NCI-H345 (cell line): ENCODE measurements around the gene PPP3CA.

ENCODE experiments used
- DNase-seq: peaks from one replicate; lab custom pipeline; 2025; lab: John Stamatoyannopoulos, UW

PPP3CA gene

DNA sequence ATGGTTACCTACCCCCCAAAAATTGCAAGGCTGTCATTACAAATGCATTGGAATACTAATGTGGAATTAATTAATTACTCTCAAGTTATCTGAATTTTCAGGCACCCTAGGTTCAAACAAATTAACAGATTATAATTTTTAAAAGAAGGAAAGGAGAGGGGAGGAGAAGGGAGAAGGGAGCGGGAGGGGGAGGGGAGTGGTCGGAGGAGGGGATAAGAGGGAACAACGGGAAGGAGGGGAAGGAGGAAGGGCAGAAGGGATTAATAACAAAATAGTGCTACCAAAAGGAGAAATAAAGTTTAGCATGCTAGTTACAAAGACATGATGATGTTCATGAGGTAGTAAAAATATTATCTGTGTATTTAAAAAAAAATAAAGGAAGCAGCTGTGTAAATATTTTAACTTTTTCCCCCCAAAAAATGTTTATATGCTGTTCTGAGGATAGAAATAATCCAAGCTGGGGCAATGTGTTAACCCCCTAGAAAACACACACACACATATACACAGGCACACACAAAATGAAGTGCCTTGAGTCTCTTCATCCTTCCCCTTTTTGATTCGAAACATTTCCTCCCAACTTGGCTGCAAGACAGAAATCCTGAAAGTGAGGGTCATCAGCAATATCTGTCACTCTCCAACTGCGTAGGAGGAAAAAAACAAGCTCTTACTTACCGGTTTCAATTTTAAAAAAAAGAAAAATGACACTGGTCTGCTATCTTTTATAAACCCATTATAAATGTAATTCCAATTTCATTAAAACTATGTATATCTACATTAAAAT lies 58.8 kb downstream of the PPP3CA start:
- no peak for DNase-seq

DNA sequence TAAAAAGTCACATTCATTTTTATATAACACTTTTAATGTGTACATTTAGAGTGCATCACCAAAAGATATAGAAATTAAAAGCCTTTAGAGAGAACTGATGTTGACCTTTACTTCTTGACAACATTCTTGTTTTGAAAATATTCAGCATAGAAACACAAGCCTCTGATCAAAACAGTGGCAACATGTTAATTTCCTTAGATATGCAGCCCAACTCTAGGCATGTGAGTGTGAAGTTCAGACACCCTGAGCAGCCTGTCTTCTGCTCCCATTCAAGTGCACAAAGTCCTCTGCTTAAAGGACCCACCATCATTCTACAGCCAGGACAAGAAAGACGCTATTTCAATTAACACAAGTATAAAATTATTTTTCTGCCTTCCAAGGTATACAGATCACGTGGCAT lies 60.0 kb downstream of the PPP3CA start:
- DNase-seq, result no peak

DNA sequence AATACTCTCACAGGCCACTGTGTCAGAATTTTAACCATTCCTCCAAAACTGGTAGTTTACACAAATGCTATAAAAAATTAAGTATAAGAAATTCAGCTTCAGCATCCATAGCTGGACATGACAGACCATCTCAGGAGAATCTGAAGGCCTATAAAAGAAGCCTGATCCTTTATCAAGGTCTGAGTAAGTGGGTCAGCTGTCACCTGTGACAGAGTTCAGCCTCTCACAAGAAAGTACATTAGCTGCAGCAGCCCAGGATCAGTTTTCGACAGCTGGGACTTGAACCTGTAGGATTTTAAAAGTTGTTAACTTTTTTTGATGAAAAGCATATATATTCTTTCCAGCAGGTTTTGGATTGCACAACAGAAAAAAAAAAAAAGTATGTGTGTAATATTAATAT lies 60.7 kb downstream of the PPP3CA start:
- no peak for DNase-seq

DNA sequence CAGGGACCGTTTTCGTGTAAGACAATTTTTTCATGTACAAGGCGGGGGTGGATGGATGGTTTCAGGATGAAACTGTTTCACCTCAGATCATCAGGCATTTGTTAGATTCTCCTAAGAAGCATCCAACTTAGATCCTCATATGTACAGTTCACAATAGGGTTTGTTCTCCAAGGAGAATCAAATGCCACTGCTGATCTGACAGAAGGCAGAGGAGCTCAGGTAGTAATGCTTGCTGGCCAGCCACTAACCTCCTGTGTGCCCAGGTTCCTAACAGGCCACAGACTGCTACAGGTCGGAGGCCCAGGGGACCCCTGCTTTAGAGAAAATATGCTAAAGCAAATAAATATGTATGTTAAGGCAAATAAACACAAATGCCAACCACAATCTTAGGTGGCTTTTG lies 61.3 kb downstream of the PPP3CA start:
- no peak for DNase-seq

DNA sequence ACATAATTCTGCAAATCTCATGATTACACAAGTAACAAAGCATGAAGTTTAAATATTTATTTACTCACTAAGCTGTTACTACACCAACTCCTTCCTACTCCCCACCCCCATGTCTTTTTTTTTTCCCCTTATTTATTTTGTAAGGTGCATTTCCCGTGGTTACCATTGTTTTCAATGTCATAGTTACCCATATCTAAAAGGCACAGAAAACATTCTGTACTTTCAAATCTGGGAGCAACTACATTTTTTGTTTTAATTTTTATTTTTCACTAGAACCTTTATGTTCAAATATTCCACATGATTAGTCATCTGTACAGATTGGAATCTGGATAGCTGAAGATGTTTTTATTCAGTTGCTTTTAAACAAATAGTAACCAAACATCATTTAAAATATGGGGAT lies 62.8 kb downstream of the PPP3CA start:
- no peak for DNase-seq

DNA sequence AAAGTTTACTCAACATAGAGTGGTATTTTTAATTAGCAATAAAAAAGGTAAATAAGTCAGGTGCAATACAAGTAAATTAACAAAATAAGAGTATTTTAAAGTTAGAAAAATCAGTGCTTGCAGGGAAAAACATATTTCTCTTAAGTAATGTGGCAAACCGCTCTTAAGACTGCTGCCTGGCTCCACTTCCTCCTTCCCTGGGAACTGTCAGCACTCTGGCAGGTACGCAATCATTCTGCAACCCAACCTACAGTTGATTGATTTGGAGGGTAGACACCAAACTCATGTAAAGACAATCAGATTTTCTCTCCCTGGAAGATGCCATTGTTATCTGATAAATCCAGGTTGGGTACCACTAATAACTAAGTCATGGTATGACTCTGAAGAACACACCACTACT lies 63.9 kb downstream of the PPP3CA start:
- no peak for DNase-seq

DNA sequence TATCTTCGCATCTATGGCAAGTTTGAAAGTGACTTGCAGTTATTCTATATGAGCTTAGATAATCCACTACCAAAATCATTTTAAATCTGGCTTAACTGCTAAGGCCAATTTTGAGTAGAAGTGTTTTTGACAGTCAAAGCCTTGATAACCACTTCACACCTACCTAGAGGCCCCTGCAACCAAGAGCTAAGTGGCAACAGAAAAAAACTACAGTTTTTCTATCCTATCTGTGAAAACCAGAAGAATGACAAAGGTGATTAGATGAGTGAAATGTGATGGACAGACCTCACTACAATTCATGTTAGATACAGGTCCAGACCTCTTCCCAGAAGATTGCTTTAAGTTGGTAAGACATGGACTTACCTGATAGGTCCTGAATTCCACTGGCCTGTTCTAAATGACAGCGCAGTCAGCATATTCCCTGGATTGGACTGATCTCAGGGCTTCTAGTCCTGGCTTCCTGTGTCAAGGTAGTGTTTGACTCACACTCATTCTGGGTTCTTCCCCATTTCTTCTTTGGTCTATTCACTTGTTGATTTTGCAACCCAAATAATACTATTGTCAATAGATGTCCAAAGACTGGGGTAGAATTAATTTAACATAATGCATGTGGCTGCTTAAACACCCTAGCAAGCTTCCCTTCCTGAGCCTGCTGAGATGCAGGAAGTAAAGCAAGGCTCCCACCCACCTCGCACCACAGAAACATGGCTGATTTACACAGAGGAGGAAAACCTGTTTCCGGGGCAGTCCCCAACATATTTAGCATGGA lies 65.1 kb downstream of the PPP3CA start:
- DNase-seq, result no peak

DNA sequence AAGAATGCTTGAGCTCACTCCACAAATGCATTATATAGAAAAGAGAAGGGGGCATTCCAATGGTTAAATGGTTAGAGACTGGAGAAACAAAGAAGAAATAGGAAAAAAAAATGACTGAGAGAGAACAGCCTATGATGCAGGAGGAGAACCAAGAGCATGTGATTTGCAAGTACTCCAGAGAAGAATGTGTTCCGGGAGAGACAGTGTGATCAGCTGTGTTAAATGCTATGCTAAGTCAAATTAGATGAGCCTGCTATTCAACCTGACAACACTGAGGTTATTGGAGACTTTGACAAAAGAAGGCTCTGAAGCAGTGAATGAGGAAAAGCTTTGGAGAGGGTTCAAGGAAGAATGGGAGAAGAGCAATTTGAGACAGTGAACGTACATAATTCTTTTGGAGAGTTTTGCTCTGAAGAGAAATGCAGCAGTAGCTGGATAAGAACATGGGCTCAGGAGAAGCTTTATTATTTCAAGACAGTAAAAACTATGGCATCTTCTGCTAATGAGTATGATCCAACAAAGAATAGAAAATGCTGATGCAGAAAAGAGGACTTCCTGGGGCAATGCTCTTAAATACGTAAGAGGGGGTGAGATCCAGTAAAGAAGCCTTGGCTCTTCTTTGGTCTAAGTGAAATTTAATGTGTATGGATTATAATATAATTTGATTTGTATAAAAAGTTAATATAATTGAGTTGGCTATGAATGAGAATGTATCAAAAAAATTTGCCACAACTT lies 66.3 kb downstream of the PPP3CA start:
- DNase-seq, result no peak

DNA sequence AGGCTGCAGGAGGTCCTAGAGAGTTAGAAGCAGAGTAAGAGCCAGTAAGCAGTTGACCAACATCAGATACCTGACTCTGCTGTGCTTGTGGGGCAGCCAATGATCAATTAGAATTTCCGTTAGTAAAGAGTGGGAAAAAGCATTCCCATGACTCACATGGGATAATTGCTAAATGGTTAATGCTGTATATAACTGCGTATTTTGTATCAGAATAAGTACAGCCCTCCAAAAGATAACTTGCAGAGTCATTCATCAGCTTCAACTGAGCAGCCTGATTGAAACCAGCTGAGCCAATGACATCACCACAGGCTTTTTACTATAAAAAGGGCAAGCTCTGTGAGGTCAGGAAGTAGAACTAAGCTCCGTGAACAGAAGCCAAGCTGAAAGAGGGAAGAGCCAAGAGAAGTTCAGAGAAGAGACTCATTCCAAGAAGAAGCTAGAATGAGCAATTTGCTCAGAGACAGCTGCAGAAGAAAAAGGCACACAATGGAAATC lies 67.9 kb downstream of the PPP3CA start:
- no peak for DNase-seq

DNA sequence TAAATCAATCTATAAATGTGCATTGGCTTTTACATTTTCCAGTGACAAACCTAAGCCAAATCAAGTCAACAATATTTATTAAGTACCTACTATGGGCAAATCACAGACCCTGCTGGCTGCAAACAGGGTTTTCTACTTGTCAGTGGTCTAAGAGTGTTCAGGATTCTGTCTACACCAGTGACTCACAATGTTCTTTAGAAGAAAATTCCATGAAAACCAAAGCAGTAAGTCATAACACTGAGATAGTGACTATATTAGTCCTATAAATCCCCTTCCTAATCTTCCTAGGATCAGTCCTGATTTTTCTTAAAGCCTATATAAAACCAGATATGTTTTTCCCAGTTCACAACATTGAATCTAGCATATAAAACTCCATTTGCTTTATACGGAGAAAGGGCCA lies 69.7 kb downstream of the PPP3CA start:
- DNase-seq, result no peak

DNA sequence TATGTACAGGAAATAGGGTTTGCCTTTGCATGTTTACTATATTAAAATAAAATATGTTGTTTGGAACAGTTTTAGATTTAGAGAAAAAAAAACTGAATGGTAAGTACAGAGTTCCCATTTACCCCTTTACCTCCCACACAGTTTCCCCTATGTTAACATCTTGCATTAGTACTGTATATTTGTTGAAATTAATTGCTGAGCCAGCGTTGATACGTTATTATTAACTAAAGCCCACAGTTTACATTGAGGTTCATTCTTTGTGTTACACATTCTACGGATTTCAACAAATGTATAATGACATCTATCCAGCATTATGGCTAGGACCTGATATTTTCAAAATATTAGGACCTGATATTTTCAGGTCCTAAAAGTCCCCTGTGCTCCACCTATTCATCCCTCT lies 70.7 kb downstream of the PPP3CA start:
- DNase-seq, result no peak

DNA sequence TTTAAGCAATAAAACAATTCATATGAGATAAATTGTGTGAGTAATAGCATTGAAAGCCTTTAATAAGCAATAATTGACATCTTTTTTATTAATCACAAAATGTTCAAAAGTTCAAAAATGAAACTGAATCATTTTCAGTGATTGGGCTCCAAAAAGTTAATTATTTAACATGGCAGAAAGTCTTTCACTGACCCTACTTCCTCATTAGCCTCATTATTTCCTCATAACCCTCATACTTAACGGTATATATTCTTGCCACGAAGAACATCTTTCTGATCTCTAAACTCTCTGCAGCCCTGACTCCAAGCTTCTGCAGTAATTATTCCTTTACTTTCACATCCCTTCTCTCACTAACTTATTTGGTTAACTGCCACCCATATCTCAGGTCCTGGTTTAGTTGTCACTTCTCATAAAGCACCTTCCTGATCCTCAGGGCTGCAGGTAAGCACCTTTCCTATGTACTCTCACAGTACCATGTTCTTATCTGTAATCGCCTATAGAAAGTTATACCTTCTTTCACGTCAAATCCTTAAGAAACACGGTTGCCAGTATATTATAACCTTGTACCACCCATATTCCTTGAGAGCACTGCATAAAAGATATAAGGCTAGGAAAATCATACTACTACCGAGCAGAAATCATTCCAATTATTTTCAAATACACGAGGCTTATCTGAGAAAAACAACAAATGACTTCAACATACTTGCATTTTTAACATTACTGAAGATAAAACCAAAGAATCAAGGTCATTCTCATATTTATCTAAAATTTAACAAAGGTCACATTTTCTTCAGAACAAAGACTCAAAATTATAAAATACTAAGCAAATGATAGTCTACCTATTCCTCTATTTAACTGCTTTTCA lies 72.2 kb downstream of the PPP3CA start:
- no peak for DNase-seq

DNA sequence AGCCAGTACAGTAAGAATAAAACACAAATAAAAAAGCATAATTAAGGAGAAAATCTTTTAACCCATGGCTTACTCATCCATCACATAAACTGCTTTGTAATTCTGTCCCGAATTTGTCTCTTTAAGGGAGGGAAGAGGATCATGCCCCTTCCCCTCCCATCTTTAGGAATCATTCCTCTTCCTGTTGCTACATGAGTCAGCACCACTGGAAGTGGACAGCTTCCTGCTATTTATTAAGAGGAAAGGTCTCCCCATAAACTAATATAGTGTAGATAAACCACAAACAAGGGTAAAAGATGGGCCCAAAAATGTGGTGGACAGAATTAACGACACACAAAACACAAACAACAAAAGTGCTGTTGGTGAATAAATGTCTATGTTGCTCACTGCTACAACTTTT lies 75.8 kb downstream of the PPP3CA start:
- no peak for DNase-seq

DNA sequence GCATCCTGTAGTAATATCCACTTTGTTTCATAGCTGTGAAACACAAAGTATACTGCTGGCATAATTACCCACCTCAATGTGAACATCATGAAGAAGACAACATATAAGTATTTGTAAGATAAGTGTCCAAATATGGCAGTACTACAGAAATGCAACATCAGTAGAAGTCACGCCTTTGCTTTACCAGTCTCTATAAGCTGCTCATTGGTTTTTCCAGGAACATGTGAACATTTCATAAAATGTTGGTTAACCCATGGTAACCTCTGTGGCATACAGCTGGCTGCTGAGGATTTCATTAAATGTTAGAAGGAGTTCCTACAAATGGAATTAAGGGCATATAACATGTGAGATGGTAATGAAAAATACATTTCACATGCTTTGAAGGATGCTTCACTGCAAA lies 77.6 kb downstream of the PPP3CA start:
- DNase-seq, result no peak

DNA sequence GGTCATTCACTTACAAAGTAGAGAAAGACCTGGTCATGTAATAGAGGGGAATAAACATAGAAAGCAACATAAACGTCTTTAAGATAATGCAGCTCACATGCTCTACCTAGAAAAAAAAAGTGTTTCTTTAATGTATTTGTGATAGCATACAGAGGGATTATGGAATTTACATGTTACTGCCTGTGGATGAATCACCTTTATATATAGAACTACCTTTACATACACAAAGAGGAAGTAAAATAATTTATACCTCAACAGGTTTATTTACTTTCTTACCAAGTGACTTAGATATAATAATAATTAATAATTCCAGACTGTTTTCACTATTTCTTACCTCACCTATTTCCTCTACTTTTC lies 81.5 kb downstream of the PPP3CA start:
- DNase-seq, result no peak

DNA sequence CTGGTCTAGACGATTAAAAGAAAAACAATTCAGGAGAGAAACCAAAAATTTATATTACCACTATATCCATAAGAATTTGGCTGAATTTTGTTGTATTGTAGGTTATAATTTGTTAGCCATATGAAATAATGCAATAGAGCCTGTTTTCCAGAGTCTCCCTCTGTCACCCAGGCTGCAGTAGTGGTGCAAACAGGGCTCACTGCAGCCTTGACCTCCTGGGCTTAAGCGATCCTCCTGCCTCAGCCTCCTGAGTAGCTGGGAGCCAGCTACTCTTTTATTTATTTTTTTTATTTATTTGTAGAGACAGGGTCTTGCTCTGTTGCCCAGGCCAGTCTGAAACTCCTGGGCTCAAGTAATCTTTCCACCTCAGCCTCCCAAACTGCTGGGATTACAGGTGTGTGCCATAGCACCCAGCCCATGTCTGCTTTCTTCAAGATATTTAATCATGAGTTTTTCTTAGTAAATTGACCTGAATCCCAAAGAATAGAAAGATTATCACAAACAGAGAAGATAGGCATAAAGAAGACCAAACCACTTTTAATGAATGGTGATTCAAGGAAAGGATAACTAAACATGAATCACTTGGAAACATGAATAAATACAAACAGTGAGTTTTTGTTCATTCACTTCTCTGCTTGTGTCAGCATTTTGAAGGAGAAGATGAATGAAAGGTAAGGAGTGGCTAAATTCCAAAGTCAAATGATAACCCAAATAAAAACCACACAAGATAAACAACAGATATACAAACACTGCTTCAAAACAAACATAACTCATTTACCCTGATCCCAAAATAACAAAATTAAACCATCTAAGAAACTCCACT lies 82.1 kb downstream of the PPP3CA start:
- DNase-seq, result no peak

DNA sequence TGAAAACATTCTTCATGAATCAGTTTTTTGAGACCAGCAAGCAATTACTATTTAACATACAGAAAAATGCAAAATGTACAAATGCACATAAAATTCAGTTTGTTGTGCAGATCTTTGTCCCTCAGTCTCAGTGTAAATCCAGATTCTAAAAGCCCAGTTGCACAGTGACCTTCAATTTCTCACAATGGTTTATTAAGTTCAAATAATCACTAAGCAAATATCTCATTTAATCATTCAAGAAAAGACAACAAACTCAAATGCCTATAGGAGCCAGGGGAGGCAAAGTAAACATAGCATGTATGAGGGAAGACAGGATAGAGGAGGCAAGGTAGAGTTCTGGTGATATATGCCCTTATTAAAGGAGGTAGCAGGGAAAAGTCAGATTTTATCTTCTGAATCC lies 82.8 kb downstream of the PPP3CA start:
- no peak for DNase-seq

DNA sequence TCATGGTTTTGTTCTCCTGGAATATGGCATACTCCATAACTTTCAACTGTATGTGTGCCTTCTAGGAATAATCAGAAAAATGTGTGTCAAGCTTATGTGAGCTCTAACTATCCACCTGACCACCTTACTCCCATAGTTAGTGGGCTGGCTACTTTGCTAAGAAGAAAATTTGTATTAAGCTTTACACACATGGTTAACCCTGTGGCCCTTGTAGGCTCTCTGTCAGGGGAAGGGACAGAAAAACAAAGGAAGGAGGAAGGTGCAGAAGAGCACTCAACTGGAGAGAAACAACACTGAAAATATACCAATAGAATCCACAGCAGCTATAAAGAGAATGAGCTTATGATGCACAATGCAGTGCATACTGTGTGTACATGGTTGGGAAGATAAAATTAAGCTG lies 84.6 kb downstream of the PPP3CA start:
- DNase-seq, result no peak

DNA sequence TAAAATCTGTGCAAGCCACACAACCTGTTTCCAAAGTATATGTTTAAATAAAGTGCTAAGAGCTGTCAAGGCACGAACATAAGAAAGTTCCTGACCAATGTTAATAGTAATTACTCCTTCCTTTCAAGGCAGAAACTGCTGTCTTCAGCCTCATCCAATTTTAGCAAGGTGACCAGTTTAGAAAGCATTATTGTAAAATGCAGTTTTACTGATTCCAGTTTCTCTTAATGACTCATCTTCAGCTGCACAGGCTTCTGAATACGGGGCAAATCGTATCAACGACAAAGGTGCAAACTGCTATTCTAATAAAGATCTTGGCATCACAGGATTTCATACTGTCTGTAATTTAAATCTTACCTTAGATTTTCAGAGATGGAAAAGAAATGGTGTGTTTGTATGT lies 87.5 kb downstream of the PPP3CA start:
- DNase-seq, result no peak

DNA sequence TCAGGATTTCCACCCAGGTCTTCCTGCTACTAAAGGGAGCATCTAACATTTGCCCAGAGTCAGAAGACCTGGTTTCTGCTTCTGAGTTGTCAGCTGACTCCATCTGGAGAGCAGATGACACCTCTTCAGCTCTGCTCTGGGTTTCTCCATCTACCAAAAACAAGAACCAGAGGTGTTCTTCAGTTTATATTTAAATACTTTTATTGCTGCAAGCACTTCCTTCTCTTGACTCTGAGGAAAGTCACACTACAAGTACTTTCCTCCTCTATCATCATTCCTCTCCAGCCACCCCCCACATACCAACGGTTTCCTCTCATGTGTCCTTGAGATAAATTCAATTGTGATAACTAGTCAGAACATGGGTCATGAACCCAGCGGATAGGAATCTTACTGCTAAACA lies 88.4 kb downstream of the PPP3CA start:
- no peak for DNase-seq

DNA sequence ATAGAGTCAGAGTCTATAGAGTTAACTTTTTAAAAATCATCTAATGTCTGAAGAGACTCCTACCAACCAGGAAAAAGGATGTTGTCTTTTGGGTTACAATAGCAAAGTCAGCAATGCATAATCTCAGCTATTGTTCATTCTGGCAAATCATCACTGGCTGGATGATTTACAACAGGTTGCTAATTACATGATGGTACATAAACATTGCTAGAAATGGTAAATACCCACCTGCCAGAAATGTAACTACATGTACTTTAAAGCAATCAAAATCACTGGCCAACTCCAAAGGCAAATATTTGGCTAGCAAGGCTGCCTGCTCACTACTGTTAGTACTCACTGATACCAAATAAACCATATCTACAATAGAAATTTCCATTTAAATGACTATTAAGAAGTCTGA lies 91.1 kb downstream of the PPP3CA start:
- peak; percentile 51 for DNase-seq
